ENCODE results near the gene IQGAP2.

The IQGAP2 gene

DNA sequence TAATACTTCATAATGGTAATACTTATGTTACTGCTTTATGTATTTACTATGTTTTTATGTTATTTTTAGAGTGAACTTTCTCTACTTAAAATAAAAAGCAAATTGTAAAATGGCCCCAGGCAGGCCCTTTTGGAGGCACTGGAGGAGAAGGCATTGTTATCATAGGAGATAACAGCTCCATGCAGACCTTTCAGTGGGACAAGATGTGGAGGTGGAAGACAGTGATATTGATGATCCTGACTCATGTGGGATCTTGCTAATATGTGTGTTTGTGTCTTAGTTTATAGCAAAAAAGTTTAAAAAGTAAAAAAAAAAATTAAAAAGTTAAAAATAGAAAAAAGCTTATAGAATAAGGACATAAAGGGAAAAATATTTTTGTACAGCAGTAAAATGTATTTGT is 74.5 kb downstream of the IQGAP2 start:
- DNase-seq (ENCODE audit: low spot score): no peak

GRCh38 chr5:76479281-76479680 is 76.2 kb downstream of the IQGAP2 start:
- no peak for DNase-seq (ENCODE audit: low spot score)

GRCh38 chr5:76479973-76480667 is 77.0 kb downstream of the IQGAP2 start:
- DNase-seq (ENCODE audit: low spot score): no peak

DNA sequence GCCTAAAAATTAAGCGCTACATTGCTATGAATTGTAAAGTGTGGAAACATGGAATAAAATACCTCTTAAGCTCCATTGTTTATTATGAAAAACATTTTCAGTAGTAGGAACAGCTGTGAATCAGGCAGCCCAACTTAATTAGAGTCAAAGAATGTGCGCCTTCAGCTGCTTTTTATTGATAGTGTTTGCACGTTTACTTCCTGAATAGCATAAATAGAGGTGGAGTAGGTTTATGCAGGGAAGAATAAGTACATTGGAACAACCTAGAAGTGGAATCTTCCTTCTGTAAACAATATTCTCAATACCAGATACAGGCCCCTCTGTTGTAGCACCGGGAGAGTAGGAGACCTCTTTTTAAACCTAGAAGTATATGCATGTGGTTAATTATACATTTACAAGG is 79.9 kb downstream of the IQGAP2 start:
- no peak for DNase-seq (ENCODE audit: low spot score)

GRCh38 chr5:76483433-76483832 is 80.3 kb downstream of the IQGAP2 start:
- no peak for DNase-seq (ENCODE audit: low spot score)

- DNase-seq (ENCODE audit: low spot score): no peak
Measured at GRCh38 chr5:76483881-76484280, 80.8 kb downstream of the IQGAP2 start.

GRCh38 chr5:76485511-76485910 is 82.4 kb downstream of the IQGAP2 start:
- no peak for DNase-seq (ENCODE audit: low spot score)

- DNase-seq (ENCODE audit: low spot score): no peak
Measured at GRCh38 chr5:76487386-76487785, 84.3 kb downstream of the IQGAP2 start.

- DNase-seq (ENCODE audit: low spot score): no peak
Measured at GRCh38 chr5:76487821-76488220, 84.7 kb downstream of the IQGAP2 start.

DNA sequence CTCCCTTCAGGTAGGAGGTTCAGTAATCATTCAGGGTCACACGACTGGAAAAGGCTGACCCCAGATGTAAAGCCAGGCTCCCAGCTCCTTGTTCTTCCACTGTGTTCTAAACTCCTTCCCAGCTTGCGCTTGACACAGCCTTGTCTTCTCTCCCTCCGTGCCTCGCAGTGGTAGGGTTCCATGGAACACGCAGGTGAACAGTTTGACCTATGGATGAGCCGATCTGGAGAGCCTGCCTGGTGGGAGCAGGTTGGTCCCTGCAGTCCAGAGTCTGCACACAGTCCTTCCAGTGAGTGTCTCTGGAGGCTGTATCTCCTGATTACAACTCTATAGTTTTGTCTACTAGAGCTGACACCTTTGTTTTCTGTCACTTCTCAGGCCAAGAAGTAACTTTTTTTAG is 85.9 kb downstream of the IQGAP2 start:
- no peak for DNase-seq (ENCODE audit: low spot score)

GRCh38 chr5:76489877-76490688 is 87.0 kb downstream of the IQGAP2 start:
- DNase-seq (ENCODE audit: low spot score): no peak

DNA sequence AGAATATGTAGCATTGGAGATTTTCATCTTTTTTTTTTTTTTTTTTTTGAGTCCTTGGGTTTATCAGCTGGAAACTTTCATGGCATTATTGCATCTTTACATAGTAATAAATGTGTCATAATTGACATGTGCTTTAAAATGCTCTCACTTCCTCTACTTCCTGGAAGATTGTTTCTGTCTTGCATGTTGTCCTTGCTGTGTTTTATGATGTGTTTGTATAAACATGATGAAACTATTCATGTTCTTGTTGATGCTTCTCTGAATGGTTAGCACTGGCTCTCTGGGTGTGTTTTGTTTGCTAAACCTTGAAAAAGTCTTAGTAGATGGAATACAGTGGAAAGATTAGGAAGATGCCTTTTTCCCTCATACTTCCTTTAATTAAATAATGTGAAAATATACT is 87.9 kb downstream of the IQGAP2 start:
- DNase-seq (ENCODE audit: low spot score): no peak

DNA sequence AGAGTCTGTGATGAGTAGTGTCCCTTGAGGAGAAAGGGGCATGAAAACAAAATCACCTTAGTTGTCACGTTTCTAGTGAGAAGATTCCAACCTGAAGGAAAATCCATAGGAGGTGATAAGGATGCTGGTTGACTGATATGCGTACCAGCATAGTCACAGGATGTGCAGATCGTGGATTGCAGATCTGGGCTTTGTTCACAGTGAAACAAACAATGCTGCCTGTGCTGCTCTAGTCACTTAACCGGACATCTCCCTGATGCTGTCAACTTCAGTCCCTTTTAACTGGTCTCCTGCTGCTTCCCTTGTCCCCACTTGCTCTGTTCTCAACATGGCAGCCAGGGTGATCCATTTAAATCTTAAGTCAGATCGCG is 89.7 kb downstream of the IQGAP2 start:
- no peak for DNase-seq (ENCODE audit: low spot score)

DNA sequence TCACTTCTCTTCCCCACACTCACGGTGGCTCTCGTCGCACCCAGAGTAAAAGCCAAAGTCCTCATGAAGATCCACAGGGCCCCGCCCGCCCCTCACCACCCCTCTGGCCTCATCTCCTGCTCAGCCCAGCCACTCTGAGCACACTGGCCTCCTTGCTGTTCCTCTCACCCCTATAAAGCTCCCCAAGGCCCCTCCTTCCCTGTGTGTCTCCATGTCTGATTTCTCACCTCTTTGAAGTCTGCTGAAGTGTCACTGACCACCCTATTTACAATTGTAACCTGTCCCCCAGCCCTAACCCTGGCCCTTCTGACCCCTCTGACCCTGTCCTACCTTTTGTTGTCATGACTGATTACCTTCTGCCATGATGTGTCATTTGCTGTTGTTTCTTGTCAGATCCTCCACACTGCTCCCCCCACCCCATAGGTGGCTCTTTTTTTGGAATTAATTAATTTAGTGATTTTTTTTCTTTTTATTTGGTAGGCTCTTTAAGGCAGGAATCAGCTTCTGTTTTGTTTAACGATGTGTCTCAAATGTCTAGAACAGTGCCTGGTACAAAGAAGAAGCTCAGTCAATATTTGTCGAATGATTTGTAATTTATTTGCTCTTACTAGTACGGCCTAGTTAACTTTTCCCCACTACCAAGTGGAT is 90.2 kb downstream of the IQGAP2 start:
- DNase-seq (ENCODE audit: low spot score): no peak

GRCh38 chr5:76494201-76494600 is 91.1 kb downstream of the IQGAP2 start:
- no peak for DNase-seq (ENCODE audit: low spot score)

- peak; percentile 25 for DNase-seq (ENCODE audit: low spot score)
Measured at GRCh38 chr5:76495870-76496269, 92.8 kb downstream of the IQGAP2 start.

DNA sequence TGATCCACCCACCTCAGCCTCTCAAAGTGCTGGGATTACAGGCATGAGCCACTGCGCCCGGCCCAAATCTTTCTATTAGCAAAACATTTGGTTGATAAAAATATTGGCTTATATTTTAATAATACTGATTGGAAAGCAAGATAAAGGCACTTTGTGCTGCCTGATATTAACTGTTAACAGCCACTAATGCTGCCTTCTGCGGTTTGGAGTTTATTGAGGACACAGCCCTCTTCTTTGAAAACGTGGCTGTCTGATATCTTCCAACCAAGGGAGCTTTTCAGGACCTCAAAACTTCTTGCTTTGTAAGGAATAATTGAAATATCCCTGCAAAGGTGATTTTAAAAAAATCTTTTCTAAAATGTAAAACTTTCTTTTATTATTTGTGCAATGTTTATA is 94.0 kb downstream of the IQGAP2 start:
- no peak for DNase-seq (ENCODE audit: low spot score)

DNA sequence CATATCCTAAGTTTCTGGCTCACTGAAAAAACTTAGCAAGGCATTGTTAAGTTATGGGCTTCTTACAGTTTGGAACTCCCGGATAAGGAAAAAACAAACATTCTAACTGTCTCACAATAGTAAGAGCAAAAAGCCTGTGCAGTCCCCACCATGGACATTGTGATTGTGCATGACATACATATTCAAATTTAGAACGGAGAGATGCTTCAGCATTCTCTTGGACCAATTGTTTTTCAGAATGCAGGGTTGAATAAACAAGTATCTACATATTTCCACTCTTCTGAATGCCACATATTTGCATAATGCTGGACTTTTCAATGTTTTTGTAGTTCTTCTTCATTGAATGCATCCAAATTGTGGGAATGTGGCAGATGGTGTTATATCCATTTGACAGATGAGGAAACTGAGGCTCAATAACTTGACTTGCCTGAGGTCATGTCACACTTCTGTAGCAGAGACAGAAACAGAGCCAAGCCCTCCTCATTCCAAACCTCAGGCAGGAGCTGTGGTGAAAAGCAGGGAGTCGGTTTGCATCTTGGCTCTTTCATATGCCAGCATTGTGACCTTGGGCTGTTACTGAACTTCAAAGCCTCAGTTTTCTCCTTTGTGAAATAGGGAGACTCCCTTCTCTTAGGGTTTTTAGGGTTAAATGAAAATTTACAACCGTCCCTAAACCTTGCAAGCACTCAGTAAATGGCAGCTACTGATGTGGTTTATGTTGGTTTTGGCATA is 95.1 kb downstream of the IQGAP2 start:
- no peak for DNase-seq (ENCODE audit: low spot score)

DNA sequence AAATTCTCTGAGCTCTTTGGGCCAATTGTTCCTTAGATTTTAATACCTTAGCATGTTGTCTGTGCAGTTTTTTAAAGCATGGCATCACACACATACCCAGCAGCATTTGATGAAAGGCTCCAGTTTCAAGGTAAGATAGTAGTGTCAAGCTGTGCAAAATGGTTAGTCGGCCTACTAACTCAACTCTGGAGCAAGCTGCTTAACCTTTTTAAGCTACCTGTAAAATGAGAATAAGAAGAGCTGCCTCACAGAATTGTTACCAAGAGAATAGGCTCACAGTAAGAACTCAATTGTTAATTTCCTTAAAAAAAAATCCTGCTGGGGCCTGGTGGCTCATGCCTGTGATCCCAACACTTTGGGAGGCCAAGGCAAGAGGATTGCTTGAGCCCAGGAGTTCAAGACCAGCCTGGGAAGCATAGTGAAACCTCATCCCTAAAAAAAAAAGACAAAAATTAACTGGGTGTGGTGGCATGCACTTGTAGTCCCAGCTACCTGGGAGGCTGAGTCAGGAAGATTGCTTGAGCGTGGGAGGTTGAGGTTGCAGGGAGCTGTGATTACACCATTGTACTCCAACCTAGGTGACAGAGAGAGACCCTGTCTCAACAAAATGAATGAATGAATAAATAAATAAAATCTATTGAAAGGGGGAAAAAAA is 96.5 kb downstream of the IQGAP2 start:
- no peak for DNase-seq (ENCODE audit: low spot score)

DNA sequence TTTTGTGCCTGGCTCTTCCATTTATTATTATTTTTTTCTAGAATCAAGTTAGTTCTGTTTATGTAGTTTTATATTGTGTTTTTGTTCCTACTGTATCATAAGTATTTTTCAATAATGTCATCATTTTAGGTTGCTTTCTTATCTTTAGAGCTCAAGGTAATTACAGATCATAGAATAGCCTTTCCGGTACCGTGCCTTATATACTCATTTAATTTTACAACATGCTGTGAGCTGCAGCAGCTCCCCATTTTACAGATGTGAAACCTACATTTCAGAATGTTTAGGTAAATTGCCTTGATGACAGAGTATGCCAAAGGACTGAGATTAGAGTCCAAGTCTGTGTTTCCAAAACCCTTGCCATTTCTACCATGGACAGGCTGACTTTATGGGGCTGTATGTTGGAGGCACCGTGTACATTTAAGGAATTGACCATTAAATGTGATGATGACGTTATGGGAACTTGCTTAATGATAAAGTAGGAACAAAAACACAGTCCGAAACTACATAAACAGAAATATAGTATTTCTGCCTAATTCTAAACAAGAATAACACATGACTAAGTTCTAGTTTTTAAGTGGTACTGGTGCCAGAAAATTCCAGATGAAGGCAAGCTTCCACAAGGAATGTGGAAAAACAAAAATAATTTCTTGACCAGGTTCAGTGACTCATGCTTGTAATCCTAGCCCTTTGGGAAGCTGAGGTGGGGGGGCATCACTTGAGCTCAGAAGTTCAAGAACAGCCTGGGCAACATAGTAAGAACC is 97.7 kb downstream of the IQGAP2 start:
- DNase-seq (ENCODE audit: low spot score): no peak

DNA sequence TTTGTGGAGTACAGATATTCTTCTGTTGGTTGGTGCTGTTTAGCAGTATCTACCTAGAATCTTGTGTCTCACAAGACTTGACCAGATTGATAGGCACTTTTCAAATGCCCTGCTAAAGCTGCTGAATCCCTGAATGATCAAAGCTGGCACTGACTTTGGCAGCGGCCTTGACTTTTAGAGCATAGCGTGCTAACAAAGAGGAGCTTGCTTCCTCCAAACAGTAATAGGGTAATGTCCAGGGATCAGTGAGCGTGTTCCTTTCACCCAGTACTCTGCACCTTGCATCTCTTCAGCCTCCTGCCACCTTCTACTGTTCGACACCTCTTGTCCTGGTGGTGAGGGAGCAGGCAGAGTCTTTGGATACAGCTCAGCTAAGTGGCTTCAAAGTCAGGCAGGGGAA is 100.8 kb downstream of the IQGAP2 start:
- DNase-seq (ENCODE audit: low spot score): no peak

All from kidney capillary endothelial cell (primary cell).